ENCODE results near the gene STAB1.

- TF ChIP-seq CTCF (IDR thresholded peaks at IDR 0.05; ENCODE audit: poor library complexity) = no peak
- no peak for TF ChIP-seq EZH2 (IDR thresholded peaks at IDR 0.05; ENCODE audit: borderline replicate concordance)
These were observed 17.6 kb downstream of the STAB1 start for GRCh38 chr3:52512727-52513126.
